ENCODE results near the gene RERE.
"Not testable (repeated sequence)": the region's sequence is repeated elsewhere in the genome, so short reads cannot be mapped to it uniquely, and the experiment has no call there.

RERE gene

DNA sequence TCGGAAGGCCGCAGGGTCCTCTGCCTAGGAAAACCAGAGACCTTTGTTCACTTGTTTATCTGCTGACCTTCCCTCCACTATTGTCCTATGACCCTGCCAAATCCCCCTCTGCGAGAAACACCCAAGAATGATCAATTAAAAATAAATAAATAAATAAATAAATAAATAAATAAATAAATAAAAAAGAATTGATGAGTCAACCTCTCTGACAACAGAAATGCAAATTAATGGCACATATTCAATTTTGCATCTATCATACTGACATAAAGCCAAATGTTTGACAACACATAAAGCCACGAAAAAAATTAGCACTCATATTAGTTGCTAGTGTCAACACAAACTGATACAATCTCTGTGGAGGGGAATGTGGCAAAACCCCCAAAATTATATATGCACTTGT is 314.5 kb downstream of the RERE start:
- DNase-seq: not testable (repeated sequence)

DNA sequence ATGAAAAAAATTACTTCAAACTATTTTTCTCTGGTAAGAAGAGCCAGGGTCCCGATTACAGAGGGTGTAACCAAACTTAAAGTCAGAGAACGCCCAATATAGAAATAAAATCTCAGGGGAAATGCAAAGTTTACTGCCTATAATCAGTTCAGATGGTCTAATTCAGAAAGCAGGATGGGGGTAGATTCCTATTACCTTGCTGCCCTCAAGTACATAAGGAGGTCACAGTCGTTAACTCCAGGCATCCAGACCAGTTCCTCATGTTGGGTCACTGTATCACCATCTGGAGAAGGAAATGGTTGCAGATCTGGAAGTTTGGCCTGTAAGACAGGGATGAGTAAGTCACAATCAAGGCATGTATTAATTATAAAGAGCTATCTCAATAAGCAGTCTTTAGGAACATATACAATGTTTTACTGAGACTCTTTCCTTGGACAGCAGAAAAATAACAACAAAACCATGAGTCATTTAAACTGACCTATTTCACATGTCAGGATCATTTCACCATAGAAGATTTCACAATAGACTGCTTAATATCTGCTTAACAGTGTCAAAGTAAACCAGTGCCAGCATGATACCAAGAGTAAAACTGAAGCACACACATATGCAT is 320.1 kb downstream of the RERE start:
- no peak for DNase-seq

DNA sequence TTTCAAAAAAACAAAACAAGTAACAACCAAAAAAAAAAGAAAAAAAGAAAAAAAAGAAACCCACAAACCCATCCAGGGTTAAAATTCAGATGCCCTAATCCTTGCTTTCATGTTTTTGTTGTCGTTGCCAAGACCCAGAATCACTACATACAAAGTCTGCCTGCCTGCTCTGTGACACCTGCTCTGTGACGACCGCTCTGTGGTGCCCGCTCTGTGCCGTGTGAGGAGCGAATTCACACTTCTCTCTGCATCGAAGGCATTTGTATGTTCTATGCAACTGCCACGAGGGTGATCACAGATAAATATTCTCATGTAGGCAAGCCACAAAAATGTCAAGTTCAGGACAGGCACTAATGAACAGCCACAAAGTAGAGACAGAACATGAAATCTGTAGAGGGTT is 321.0 kb downstream of the RERE start:
- DNase-seq: no peak

DNA sequence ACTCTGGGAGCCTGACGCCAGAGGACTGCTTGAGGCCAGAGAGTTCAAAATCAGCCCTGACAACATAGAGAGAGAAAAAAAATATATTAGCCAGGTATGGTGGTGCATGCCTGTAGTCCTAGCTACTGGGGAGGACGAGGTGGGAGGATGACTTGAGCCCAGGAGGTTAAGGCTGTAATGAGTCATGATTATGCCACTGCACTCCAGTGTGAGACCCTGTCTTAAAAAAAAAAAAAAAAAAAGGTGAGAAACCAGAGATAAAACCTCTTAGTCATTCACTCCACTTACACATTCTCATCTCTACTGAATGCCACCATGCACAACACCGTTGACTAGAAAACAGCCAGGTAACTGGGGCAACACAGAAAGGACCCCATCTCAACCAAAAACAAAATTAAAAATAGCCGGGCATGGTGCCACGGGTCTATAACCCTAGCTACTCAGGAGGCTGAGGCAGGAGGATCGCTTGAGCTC is 321.5 kb downstream of the RERE start:
- DNase-seq: no peak

DNA sequence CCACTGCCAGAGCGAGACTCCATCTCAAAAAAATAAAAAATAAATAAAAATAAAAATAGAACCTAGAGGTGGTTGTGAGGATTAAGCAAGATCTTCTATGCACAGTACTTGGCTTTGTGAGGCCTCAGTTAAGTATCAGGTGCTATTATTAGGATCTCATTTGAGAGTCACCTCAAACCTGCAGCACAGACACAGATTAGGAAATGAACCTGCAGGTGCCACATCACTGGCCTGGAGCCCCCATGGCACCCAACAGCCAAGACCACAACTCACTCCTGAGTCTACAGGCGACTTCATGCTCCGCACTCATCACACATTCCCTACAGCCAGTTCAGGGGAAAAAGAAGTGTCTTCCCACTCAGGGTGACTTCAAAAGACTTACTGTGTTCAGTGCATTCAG is 322.8 kb downstream of the RERE start:
- no peak for DNase-seq

DNA sequence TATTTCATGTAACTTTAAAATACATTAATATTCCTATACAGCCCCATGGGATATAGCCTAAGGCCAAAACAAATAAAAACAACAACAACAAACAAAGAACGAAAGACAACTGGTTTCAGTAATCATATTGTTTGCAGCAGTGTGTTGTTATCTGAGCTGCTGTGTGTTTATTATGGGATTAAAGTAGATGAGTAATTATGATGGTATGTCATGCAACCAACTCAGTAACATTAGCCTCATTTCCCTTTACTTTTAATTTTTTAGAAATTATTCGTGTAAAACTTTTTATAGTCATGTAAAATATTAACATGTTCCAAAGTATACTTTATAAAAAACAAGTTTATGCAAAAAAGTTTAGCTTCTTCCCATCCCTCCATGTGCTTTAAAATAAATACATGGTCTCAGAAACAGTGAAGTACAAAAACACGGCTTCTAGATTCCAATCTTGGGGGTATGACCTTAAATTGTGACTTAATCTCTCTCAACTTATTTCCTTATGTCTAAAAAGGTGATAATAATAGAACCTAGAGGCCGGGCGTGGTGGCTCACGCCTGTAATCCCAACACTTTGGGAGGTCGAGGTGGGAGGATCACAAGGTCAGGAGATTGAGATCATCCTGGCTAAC is 323.4 kb downstream of the RERE start:
- no peak for DNase-seq

DNA sequence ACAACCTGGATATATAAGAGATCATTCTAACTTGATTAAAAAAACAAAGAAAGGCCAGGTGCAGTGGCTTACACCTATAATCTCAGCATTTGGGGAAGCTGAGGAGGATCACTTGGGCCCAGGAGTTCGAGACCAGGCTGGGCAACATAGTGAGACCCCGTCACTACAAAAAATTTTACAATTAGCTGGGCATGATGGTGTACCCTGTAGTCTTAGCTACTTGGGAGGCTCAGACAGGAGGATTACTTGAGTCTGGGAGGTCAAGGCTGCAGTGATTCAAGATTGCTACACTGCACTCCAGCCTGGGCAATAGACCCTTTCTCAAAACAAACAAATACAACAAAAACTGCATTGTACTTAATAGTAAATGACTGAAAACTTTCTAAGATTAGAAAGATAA is 330.2 kb downstream of the RERE start:
- DNase-seq: no peak

DNA sequence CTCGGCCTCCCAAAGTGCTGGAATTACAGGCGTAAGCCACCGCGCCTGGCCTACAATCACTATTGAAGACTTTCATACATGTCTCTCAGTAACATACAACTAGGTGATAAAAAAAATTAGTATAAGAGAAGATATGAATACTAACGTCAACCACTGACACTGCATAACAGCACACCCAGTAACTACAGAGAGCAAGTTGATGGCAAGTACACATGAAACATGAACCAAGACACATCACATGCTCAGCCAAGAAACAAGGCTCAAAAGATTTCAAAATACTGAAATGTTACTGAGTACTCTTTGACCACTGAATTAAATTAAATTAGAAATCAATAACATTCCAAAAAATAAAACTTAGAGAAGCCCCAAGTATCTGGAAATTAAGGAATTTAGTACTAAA is 331.4 kb downstream of the RERE start:
- DNase-seq: no peak

DNA sequence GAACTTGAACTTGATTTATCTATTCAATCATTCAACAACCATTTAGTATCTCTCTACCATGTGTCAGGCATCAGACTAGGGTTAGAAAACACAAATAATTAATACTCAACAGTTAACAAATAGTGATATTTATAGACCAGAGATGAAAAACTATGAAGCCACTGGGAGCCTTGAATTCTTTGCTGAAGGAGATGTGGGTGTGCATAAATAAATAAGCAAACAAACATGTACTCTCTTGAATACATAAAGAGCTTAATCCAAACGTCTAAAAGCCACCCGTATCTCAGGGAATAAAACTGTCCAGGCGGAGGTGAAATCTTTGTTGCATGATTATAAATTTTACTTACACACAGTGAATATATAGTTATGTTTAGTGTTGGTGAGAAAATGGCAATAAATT is 333.9 kb downstream of the RERE start:
- DNase-seq: no peak

DNA sequence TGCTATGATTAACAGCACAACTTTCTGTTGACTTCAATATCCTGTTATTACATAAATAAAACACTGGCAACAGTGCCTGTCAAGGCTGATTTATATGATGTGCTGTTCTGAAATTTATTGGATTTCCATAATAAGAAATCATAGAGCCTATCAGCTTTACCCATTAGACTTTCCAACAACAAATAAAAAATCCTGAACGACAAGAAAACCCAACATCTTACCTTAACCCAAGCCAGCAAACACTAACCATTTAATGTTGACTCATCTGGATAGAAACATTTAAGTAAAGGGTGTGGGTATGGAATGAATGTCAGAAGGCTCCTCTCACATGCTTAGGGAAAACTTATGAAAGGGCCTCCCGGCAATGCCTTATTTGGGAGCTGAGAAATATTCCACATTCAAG is 334.5 kb downstream of the RERE start:
- no peak for DNase-seq

DNA sequence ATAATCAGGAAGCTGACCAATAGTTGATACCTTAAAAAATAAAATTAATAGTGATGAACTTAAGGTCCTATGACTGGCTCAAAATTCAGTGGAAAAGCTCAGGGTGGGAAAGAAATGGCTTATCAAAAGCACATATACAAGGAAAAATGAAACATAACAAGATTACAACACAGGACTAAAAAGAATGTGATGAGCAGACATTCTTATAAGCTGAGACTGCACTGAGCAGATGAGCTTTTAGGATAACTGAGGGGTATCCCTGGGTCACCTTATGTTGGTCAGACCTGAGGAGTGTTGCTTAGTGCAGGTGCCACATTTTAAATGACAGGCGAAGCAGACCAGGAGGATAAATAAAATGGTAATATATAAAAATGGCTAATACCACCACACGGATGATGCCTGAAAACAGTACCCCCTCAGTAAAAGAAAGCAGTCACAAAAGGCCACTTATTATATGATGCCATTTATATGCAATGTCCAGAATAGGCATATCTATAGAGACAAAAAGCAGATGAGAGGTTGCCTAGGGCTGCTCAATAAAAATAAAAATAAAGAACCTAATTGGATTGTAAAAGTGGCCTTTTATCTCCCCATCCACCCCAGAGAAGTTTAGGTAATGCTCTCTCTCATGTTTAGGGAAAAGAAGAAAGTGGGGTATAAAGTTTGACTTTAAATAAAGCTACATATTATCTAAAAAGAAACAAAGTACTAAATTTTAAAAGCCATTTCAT is 335.6 kb downstream of the RERE start:
- no peak for DNase-seq

DNA sequence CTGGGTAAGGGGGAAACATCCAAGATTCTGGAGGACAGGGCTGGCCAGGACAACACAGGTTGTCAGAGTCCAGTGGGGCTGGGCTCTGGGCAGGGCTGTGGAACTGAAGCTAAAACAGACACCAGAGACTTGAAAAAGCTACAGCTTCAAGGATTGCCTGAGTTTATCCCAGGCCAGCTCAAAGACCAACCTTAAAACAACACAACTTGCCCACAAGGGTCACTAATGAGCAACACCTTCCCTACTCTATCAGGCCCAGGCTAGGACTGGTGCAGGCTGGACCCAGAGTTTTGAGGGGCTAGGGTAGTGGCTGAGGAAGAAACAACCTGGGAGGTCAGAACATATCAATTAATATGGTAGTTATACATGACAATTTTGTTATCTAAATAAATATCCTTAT is 338.9 kb downstream of the RERE start:
- no peak for DNase-seq

DNA sequence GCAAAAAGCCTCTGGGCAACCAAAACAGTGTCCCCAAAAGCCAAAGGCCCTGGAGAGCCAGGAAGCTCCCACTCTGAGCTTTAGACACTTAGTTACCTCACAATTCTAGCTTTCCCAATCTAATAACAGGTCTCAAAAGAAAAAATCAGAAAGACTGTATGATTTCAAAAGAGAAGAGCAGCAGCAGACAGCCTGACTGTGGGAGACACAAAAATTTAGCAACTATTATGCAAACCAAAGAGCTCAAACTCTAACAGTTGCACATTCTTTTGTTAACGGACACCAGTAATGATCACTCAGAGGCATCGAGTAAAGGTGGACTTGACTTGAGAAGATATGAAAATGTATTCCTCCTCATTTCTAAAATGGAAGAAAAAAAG is 339.5 kb downstream of the RERE start:
- DNase-seq: no peak

DNA sequence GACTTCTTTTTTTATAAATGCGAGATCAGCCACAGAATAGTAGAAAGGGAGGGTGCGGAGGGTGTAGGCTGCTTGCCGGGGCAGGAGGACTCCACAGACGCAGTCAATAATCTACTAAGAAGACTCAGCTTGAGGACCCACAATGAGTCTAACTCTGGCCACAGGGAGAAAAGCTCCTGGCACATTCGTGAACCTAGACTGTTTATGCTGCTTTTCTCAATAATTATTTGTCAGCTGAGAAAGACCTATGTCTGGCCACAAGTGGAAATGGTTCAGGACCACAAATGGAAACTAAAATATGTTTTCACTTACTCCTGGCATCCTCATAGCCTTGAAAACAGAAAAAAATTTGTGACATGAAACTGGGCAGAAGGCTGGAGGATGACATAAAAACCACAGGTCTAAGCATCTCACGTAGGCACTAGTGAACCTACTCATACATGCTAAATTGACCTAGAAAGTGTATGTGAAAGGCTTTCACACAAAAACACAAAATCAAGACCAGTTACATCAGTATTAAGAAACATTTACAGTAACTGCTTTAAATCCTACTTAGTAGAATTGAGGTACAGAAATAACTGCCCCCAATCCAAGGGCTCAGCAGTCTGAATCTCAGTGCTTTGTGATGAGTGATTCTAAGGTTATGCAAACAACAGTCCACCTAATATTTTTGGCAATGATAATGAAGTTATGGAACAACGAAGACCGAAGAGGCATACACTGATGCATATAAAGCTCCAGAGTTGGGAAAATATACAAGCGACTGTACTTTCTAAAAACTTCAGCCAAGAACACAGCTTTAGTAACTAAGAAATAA is 340.1 kb downstream of the RERE start:
- no peak for DNase-seq

DNA sequence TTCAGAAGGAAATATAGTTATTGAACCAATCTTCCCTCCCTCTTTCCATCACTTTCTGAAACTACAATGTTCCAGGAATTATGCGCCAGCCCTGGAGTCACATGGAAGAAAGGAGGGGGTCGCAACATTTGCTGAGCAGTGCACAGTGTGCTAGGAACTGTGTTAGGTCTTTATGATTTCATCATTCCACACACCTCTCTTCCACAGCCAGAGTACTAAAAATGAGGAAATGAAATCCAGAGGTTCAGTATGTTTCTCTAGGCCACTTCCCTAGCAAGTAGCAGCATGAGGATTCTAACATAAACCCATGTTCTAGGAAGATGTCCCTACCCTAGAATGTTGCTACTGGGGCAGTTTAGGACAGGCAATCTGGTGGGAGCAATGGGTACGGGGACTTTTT is 341.4 kb downstream of the RERE start:
- DNase-seq: no peak

DNA sequence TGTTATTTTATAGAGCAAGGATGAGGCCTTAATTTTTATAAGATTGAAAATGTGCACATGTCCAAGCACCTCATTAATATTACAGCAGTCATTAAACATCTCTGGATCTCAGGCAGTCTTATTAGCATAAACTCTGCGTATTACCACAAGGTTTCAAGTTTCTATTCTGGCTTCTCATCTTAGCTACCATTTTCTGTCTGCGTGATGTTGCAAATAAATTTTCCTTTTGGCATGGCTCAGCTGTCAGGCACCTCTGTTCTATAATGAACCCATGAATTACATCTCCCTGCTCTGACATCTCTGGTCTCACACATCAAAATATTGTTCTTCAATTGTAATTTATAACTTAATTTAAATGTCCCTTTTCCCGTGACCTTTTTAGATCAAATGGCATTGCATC is 343.1 kb downstream of the RERE start:
- no peak for DNase-seq

DNA sequence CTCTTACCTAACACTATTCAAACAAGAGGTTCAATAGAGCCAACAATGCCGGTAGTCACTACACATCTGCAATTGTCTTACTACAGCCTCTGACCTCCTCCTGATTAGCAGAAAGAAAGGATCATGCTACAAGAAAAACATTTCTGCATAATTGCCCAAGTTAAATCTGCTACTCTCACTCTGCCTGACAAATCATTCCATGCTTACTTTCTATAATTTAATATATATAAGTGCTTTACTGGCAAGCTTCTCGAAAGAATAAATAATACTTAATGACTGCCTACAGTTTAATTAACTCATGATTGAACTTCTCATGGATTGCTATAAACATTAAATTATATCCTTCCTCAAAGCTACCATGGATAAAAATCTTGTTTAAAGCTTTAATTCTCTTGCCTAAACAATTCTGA is 343.5 kb downstream of the RERE start:
- no peak for DNase-seq

DNA sequence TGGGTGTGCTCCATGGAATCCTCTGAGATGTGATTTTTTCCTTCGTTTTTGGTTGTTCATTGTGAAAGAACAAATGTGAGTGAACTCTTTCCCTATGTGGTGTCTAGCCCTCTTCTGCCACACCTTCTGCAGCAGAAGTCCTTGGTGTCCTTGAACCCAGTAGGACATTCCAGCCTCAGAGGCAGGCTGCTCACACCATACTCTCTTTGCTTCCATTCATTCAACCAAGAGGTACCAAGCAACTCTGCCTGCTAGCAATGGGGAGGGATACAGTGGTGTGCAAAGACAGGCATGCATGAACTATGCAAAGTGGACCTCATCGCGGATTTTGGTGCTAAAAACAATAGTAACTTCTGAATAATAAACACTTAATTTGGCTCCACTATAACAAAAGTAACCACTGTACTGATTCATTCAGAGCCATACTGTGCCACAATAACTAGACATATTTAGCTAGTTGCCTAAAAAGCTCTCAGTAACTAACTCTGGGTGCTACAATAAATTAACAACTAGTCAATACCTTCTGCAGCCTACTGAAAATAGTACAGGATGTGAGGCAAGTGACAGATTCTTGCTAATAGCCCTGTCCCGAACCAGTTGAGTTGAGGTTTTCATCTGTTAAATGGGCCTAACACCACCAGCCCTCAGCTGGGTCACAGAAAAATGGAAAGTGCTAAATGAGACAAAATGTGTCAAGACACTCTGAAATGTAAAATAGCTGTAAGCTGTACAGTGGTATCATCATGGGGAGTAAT is 344.1 kb downstream of the RERE start:
- DNase-seq: no peak

DNA sequence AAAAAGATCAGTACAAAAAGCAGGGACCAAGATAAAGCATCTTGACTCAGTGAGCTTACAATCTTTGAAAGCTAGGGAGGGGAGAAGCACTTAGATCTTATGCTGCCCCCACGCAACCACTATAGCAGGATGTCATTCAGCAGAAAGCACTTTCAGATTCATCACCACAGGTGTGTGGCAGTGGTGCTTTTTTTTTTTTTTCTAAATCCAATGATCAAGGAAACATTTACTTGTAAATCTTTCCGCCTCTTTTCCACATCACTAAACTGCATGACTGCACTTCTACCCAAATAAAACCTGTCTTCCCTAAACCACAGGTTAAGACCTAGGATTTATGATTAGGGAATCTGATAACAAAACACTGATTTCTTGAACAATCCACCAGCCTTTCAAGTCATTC is 344.8 kb downstream of the RERE start:
- no peak for DNase-seq

DNA sequence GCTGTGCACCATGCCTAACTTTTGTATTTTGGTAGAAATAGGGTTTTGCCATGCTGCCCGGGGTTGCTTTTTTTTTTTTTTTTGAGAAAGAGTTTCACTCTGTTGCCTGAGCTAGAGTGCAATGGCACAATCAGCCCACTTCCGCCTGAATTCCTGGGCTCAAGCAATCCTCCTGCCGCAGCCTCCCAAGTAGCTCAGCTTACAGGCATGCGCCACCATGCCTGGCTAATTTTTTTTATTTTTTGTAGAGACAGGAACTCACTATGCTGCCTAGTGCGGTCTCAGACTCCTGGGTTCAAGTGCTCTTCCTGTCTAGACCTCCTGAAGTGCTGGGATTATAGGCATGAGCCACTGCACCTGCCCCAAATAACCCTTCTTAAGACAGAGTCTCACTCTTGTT is 346.0 kb downstream of the RERE start:
- no peak for DNase-seq

DNA sequence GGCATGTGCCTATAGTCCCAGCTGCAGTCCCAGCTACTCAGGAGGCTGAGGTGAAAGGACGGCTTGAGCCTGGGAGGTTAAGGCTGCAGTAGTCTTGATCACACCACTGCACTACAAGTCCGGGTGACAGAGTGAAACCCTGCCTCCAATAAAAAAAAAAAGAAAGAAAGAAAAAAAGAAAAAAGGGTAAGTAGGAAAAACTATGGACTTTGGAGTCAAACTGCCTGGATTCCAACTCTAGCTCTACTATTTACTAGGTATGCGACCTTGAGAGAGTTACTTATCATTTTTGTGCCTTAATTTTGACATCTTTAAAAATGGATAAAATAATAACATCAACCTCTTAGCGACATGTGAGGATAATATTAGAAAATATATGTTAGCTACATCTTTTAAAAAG is 348.7 kb downstream of the RERE start:
- no peak for DNase-seq

DNA sequence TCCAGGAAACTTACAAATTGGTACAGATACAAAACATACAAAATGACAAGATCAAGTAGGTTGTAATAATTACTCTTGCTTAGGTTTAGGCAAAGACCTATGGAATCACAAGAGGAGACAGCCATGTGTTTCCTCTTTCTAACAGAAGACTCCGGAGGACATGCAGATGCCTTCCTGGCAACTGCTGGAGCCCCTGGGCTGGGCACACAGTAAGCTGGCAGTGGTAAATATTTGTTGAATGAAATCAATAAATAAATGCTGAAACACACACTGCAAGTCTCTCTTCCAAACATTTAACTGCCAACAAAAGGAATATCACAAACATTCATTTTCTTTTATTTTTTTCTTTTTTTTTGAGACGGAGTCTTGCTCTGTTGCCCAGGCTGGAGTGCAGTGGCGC is 350.1 kb downstream of the RERE start:
- DNase-seq: no peak

DNA sequence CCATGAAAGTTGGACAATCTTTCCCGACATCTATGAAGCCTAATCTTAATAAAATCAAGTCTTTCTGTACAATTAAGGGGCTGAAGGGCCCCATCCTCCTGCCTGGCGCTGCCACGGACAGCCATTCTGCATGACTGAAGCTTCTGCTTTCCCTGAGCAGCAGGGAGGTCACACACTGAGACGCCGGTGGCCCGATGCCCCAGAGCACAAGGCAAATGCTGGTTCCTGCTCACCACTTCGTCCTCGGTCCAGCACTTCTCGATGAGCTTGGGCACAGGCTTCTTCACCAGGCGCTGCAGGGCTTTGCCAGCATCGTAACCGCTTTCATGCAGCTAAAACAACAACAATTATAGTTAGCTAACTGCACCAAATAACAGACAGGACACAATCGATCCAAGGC is 351.7 kb downstream of the RERE start:
- no peak for DNase-seq

Data from cortex of kidney (tissue), 1 donor.